Measurements from ENCODE around the gene P2RX3. TPM values are rescaled to one million over a fixed set of nuclear protein-coding genes. Genes with fewer than 3 reads are reported as not detected.
"Not testable (repeated sequence)": the region's sequence is repeated elsewhere in the genome, so short reads cannot be mapped to it uniquely, and the experiment has no call there.

The P2RX3 gene
- total RNA-seq, 1 donor from 2014 or later: not detected

DNA sequence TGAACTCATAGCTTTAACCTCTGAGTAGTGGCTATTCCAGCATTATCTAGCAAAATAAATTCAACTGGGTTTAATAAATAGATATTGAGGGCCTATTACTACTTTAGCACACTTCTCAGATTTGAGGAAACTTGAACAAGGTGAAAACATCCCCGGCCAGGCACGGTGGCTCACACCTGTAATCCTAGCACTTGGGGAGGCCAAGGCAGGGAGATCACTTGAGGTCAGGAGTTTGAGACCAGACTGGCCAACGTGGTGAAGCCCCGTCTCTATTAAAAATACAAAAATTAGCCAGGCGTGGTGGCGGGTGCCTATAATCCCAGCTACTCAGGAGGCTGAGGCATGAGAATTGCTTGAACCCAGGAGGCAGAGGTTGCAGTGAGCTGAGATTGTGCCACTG, 1.3 kb upstream of the P2RX3 start:
- H3K36me3 Mint-ChIP-seq (ENCODE audit: low read depth): peaks cover 33% of the 10 kb centered on the region
- not testable (repeated sequence) for H3K9me3 Mint-ChIP-seq; DNase-seq (ENCODE audit: low spot score); H3K4me3 Mint-ChIP-seq (ENCODE audit: low read depth); H3K27ac Mint-ChIP-seq
- H3K27me3 Mint-ChIP-seq (ENCODE audit: low read depth): peaks cover 12% of the 10 kb centered on the region
- intact Hi-C loops (cut with micrococcal nuclease): loop anchor here (5.0 to 10.0 kb wide), 3 partner anchors 90 to 458 kb away; partner anchors contain the start of genes SLC43A3 and YPEL4
- peaks cover 29% of the 10 kb centered on the region for H3K4me1 Mint-ChIP-seq (ENCODE audit: low read depth)

- Mint-ChIP-seq H3K27me3 (ENCODE audit: low read depth) (peaks cover 12% of the 10 kb centered on the region), H3K9me3 (no peaks in the 10 kb centered on the region), H3K27ac (no peak overlapping the region), H3K4me1 (ENCODE audit: low read depth) (peaks cover 16% of the 10 kb centered on the region), H3K36me3 (ENCODE audit: low read depth) (peaks cover 8% of the 10 kb centered on the region), H3K4me3 (ENCODE audit: low read depth) (no peak overlapping the region)
- DNase-seq (ENCODE audit: low spot score): no peak
- intact Hi-C loops (cut with micrococcal nuclease): loop anchor here (5.0 to 10.0 kb wide), 3 partner anchors 88 to 455 kb away; partner anchors contain the start of genes SLC43A3 and YPEL4
Observed at GRCh38 chr11:57339328-57339727, 1.2 kb downstream of the P2RX3 start.

GRCh38 chr11:57340039-57340615, 2.0 kb downstream of the P2RX3 start:
- Mint-ChIP-seq H3K4me3 (ENCODE audit: low read depth) (no peak overlapping the region), H3K4me1 (ENCODE audit: low read depth) (peaks cover 9% of the 10 kb centered on the region), H3K36me3 (ENCODE audit: low read depth) (no peaks in the 10 kb centered on the region), H3K27ac (no peak overlapping the region), H3K9me3 (no peaks in the 10 kb centered on the region), H3K27me3 (ENCODE audit: low read depth) (peaks cover 12% of the 10 kb centered on the region)
- DNase-seq (ENCODE audit: low spot score): no peak
- intact Hi-C loops (cut with micrococcal nuclease): no loop called here

GRCh38 chr11:57341250-57341808, 3.2 kb downstream of the P2RX3 start:
- intact Hi-C loops (cut with micrococcal nuclease): no loop called here
- H3K9me3 Mint-ChIP-seq: no peaks in the 10 kb centered on the region
- no peak for DNase-seq (ENCODE audit: low spot score)
- no peak overlapping the region for H3K27ac Mint-ChIP-seq
- peaks cover 12% of the 10 kb centered on the region for H3K27me3 Mint-ChIP-seq (ENCODE audit: low read depth)
- no peak overlapping the region for H3K4me3 Mint-ChIP-seq (ENCODE audit: low read depth)
- H3K4me1 Mint-ChIP-seq (ENCODE audit: low read depth): peaks cover 4% of the 10 kb centered on the region
- no peaks in the 10 kb centered on the region for H3K36me3 Mint-ChIP-seq (ENCODE audit: low read depth)

DNA sequence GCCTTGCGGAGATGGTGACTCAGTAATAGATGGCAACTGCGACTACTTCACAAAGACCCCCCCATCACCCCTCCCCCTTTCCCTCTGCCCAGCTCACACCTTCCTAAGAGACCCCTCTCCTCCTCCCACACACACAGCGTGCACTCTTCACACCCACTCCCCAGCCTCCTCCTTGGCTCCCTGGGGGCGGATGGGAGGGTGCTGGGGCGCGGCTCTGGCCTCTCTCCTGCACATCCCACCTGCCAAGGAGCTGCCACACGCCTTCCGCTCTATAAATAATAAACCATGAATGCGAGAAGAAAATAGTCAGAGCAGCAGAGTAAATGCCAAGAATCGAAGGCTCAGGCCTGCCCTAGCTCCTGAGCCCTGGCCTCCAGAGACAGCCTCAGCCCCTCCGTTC, 4.5 kb downstream of the P2RX3 start:
- no peak for DNase-seq (ENCODE audit: low spot score)
- H3K27me3 Mint-ChIP-seq (ENCODE audit: low read depth): peaks cover 13% of the 10 kb centered on the region
- no peaks in the 10 kb centered on the region for H3K4me1 Mint-ChIP-seq (ENCODE audit: low read depth)
- no peak overlapping the region for H3K4me3 Mint-ChIP-seq (ENCODE audit: low read depth)
- intact Hi-C loops (cut with micrococcal nuclease): no loop called here
- H3K27ac Mint-ChIP-seq: no peak overlapping the region
- H3K36me3 Mint-ChIP-seq (ENCODE audit: low read depth): no peaks in the 10 kb centered on the region
- no peaks in the 10 kb centered on the region for H3K9me3 Mint-ChIP-seq

DNA sequence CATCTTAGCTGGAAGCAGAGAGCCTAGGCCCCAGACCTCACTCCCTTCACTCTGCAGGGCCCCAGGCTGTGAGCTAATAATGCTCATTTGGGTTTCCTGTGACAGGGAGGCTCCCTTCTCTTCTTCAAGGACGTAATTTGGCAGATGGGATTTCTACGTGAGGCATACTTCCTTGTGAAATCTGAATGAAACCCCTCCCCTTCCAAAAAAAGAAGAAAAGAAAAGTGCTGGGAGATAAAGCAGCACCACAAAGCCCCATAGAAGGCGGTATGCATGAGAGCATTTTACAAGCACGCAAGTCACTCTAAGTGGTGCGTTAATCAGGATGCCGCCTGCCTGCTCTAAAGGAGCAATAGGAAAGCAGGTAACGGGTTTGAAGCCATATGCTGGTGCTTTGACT, 5.7 kb downstream of the P2RX3 start:
- DNase-seq (ENCODE audit: low spot score): no peak
- H3K27me3 Mint-ChIP-seq (ENCODE audit: low read depth): peaks cover 12% of the 10 kb centered on the region
- no peak overlapping the region for H3K27ac Mint-ChIP-seq
- H3K4me3 Mint-ChIP-seq (ENCODE audit: low read depth): no peak overlapping the region
- H3K36me3 Mint-ChIP-seq (ENCODE audit: low read depth): no peaks in the 10 kb centered on the region
- no peaks in the 10 kb centered on the region for H3K4me1 Mint-ChIP-seq (ENCODE audit: low read depth)
- intact Hi-C loops (cut with micrococcal nuclease): loop anchor here (2.0 kb wide), 2 partner anchors 113 to 297 kb away; no protein-coding TSS in a partner anchor
- H3K9me3 Mint-ChIP-seq: no peaks in the 10 kb centered on the region

DNA sequence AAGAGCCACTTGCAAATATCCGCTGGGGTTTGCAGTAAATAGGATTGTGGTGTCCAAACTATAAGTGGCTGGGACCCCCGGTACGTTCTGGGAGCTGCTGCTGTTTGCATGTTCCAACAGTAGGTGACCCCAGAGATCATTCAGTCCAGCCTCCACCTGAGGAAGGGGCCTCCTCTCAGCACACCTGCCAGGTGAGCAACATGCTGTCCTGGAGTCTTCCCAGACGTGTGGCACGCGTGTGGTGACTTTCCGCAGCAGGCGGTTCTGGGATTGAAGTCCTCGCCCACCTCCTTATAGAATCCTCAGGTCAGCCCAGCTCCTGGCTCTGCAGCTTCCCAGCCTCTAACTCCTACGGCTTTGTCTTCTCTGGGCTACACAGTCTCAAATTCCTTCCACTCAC, 6.7 kb downstream of the P2RX3 start:
- no peak overlapping the region for H3K27ac Mint-ChIP-seq
- H3K36me3 Mint-ChIP-seq (ENCODE audit: low read depth): no peaks in the 10 kb centered on the region
- DNase-seq (ENCODE audit: low spot score): no peak
- H3K4me1 Mint-ChIP-seq (ENCODE audit: low read depth): no peaks in the 10 kb centered on the region
- no peak overlapping the region for H3K4me3 Mint-ChIP-seq (ENCODE audit: low read depth)
- H3K27me3 Mint-ChIP-seq (ENCODE audit: low read depth): peaks cover 8% of the 10 kb centered on the region
- H3K9me3 Mint-ChIP-seq: no peaks in the 10 kb centered on the region
- intact Hi-C loops (cut with micrococcal nuclease): loop anchor here (1.0 to 5.0 kb wide), 5 partner anchors 112 to 296 kb away; partner anchors contain the start of gene UBE2L6

DNA sequence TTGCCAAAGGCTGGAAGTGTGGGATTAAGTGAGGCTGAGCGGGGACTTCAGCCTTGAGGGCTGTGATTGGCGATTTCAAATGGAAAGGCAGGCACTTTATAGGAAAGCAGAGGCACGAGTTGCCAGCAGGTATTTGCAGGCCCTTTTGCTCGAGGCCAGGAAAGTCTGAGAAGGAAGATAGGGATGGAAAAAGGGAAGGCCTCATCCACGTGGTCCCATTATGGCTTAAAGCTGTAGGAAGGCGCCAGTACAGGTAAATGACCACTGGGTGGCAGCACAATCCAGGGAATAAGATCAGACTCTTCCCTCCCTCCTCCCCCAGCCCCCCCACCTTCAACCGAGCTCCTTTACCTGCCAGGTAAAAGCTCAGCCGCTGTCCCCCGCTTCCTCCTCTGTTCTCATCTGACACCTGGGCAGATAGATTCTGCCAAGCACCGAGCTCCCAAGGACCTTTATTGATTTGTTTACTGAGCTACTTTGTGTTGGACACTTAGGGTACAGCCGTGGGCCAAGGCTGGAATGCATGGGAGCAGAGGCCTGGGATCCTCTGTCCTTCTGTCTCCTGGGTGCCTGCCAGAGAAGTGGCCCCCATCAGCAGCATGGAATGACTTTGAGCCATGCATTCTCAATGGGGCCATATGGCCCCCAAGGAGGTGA, 7.5 kb downstream of the P2RX3 start:
- Mint-ChIP-seq H3K27me3 (ENCODE audit: low read depth) (peaks cover 1% of the 10 kb centered on the region), H3K4me3 (ENCODE audit: low read depth) (no peak overlapping the region), H3K27ac (no peak overlapping the region), H3K36me3 (ENCODE audit: low read depth) (no peaks in the 10 kb centered on the region), H3K4me1 (ENCODE audit: low read depth) (no peaks in the 10 kb centered on the region), H3K9me3 (no peaks in the 10 kb centered on the region)
- intact Hi-C loops (cut with micrococcal nuclease): loop anchor here (1.0 to 5.0 kb wide), 5 partner anchors 111 to 295 kb away; partner anchors contain the start of gene UBE2L6
- DNase-seq (ENCODE audit: low spot score): no peak

GRCh38 chr11:57347336-57347735, 9.2 kb downstream of the P2RX3 start:
- no peak for DNase-seq (ENCODE audit: low spot score)
- no peak overlapping the region for H3K27ac Mint-ChIP-seq
- no peak overlapping the region for H3K4me3 Mint-ChIP-seq (ENCODE audit: low read depth)
- peaks cover 4% of the 10 kb centered on the region for H3K36me3 Mint-ChIP-seq (ENCODE audit: low read depth)
- intact Hi-C loops (cut with micrococcal nuclease): loop anchor here (5.0 kb wide), 1 partner anchor 220 kb away; the partner anchor contains the start of gene UBE2L6
- H3K4me1 Mint-ChIP-seq (ENCODE audit: low read depth): no peaks in the 10 kb centered on the region
- no peaks in the 10 kb centered on the region for H3K9me3 Mint-ChIP-seq
- peaks cover 1% of the 10 kb centered on the region for H3K27me3 Mint-ChIP-seq (ENCODE audit: low read depth)

- no peak overlapping the region for H3K4me3 Mint-ChIP-seq (ENCODE audit: low read depth)
- peaks cover 1% of the 10 kb centered on the region for H3K27me3 Mint-ChIP-seq (ENCODE audit: low read depth)
- no peak for DNase-seq (ENCODE audit: low spot score)
- H3K36me3 Mint-ChIP-seq (ENCODE audit: low read depth): peaks cover 4% of the 10 kb centered on the region
- no peak overlapping the region for H3K27ac Mint-ChIP-seq
- no peaks in the 10 kb centered on the region for H3K9me3 Mint-ChIP-seq
- intact Hi-C loops (cut with micrococcal nuclease): loop anchor here (5.0 kb wide), 1 partner anchor 219 kb away; the partner anchor contains the start of gene UBE2L6
- no peaks in the 10 kb centered on the region for H3K4me1 Mint-ChIP-seq (ENCODE audit: low read depth)
Observed at GRCh38 chr11:57348052-57348451, 9.9 kb downstream of the P2RX3 start.

DNA sequence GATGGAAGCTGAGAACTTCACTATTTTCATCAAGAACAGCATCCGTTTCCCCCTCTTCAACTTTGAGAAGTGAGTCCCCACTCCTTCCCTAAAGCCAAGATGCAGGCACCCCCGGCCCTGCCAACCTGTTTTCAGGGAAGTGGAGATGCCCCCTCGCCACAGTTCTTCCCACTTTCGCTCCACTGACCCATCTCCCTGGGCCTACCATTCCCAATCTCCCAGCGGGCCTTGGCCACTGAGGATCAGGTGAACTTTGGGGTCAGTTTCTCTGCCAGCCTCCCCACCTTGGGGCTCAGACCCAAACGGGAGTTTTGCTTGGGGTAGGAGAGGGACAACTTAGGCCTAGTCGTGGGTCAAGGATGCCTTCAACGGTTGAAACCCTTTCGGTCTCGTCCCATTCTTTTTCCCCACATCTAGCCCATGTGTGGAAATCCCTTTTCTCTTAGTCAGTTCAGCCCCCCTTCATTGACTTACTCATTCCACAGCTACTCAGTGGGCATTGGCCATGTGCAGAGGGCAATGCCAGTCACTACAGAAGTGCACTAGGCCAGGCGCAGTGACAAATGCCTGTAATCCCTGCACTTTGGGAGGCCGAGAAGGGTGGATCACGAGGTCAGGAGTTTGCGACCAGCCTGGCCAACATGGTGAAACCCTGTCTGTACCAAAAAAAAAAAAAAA, 10.6 kb downstream of the P2RX3 start:
- Mint-ChIP-seq H3K4me3 (ENCODE audit: low read depth) (no peak overlapping the region), H3K36me3 (ENCODE audit: low read depth) (peaks cover 4% of the 10 kb centered on the region), H3K9me3 (no peaks in the 10 kb centered on the region), H3K27ac (no peak overlapping the region), H3K27me3 (ENCODE audit: low read depth) (peaks cover 1% of the 10 kb centered on the region), H3K4me1 (ENCODE audit: low read depth) (no peaks in the 10 kb centered on the region)
- no peak for DNase-seq (ENCODE audit: low spot score)
- intact Hi-C loops (cut with micrococcal nuclease): loop anchor here (5.0 kb wide), 1 partner anchor 219 kb away; the partner anchor contains the start of gene UBE2L6

GRCh38 chr11:57349491-57350274, 11.5 kb downstream of the P2RX3 start:
- H3K4me3 Mint-ChIP-seq (ENCODE audit: low read depth): no peak overlapping the region
- no peak overlapping the region for H3K27ac Mint-ChIP-seq
- H3K9me3 Mint-ChIP-seq: no peaks in the 10 kb centered on the region
- intact Hi-C loops (cut with micrococcal nuclease): loop anchor here (5.0 kb wide), 1 partner anchor 218 kb away; the partner anchor contains the start of gene UBE2L6
- H3K36me3 Mint-ChIP-seq (ENCODE audit: low read depth): peaks cover 4% of the 10 kb centered on the region
- no peaks in the 10 kb centered on the region for H3K4me1 Mint-ChIP-seq (ENCODE audit: low read depth)
- peak; percentile 38 for DNase-seq (ENCODE audit: low spot score)
- peaks cover 8% of the 10 kb centered on the region for H3K27me3 Mint-ChIP-seq (ENCODE audit: low read depth)

Data from activated T-helper 2 cell treated with anti-CD3 and anti-CD28 coated beads, Interferon-gamma antibody, Interleukin-2, Interleukin-4, amounts not matched to agents 10 μg/mL and 5 μg/mL and 100 μg/mL, durations not matched to agents 14 hours and 24 hours and 36 hours (primary cell).